Gastroesophageal sphincter (tissue), 4 donors: ENCODE results near the gene ADAMTSL3. TPM values are rescaled to one million over a fixed set of nuclear protein-coding genes. Genes with fewer than 3 reads are reported as not detected.

Experiments used
- ATAC-seq: fragments of 150-250 bp; one replicate; pipeline ENCODE4 v1.9.1; 2016; ENCODE audit warnings: mild to moderate bottlenecking, moderate library complexity
- H3K27ac ChIP-seq, 4 donors: fragments of 200-600 bp; sonication (generic) in 3 of 4; 1 replicate in 3 of 4; 2 replicates in 1 of 4; pipeline ENCODE4 v1.5.1; 2016 to 2019
- H3K27me3 ChIP-seq: fragments of 200-600 bp; sonication (generic); one replicate; pipeline ENCODE4 v1.5.1; 2019
- H3K36me3 ChIP-seq, 2 donors: fragments of 200-600 bp; sonication (generic); one replicate each; pipeline ENCODE4 v1.5.1; 2019; ENCODE audit warnings: control low read depth in 1 of 2
- H3K4me1 ChIP-seq, 3 donors: fragments of 200-600 bp; sonication (generic); 1 replicate in 2 of 3; 2 replicates in 1 of 3; pipeline ENCODE4 v1.5.1; 2016 to 2019; ENCODE audit warnings: control low read depth in 2 of 3
- H3K4me3 ChIP-seq, 2 donors: fragments of 200-600 bp; sonication (generic); one replicate each; pipeline ENCODE4 v1.5.1; 2019; ENCODE audit warnings: mild to moderate bottlenecking in 1 of 2, moderate library complexity in 1 of 2
- H3K9me3 ChIP-seq, 3 donors: fragments of 200-600 bp; sonication (generic); one replicate each; pipeline ENCODE4 v1.5.1; 2017 to 2019; ENCODE audit warnings: control low read depth in 2 of 3
- CTCF ChIP-seq, 4 experiments: fragments of 200-600 bp in 2 of 4; fragments of 450-650 bp in 2 of 4; sonication (generic) in 1 of 4; IDR thresholded peaks; one replicate each; pipeline ENCODE4 v1.5.1; 2017 to 2019; ENCODE audit warnings: antibody characterized with exemption in 4 of 4, mild to moderate bottlenecking in 2 of 4, moderate library complexity in 2 of 4
- EP300 ChIP-seq: sonication (generic); formaldehyde crosslinking; IDR thresholded peaks from one replicate; pipeline ENCODE4 v1.6.1; 2017; ENCODE audit warnings: antibody characterized with exemption, mild to moderate bottlenecking
- POLR2A ChIP-seq, 2 donors: fragments of 450-650 bp; IDR thresholded peaks; one replicate each; pipeline ENCODE4 v1.6.1; 2017; ENCODE audit warnings: antibody characterized with exemption in 2 of 2, mild to moderate bottlenecking in 2 of 2, moderate library complexity in 1 of 2
- POLR2AphosphoS5 ChIP-seq: sonication (generic); formaldehyde crosslinking; IDR thresholded peaks from one replicate; pipeline ENCODE4 v1.6.1; 2017; ENCODE audit warnings: antibody characterized with exemption
- WGBS, 2 donors: methylation state at CpG; one replicate each; pipeline ENCODE4 v1.1.5; 2018; ENCODE audit warnings: low coverage in 1 of 2; 5-methylcytosine and 5-hydroxymethylcytosine counted together
- total RNA-seq, 4 donors: library from RNA; depleted of rRNA; stranded (reverse); fragments of >200 nt; gene quantifications; one replicate each; pipeline ENCODE4 v1.1.0, GENCODE V29; 2016

Gene ADAMTSL3
- total RNA-seq, 4 donors from 2014 or later = 19.4 to 35.9 (median 24.1) TPM

- no peak for ATAC-seq
- 40 to 83% methylated on average over 1 of the region's 1 CpG for WGBS, 2 donors
These were observed 140.3 kb downstream of the ADAMTSL3 start for GRCh38 chr15:83794209-83794608.

DNA sequence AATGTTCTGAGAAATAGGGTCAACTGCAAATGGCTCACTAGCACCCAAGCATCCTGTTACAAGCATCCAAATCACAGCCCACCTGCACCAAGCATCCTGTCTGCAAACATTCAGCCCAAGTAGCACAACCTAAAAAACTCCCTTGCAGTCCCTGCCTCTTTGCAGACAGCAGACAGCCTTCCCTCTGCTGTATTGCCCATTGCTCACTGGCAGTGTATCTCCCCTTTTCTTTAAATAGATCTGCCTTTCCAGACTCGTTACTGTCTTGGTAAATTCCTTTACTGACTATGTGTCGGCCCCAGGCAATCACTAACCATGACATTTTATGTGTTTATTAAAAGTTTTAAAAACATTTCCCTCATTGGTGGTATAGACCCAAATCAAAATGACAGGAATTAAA, 155.4 kb downstream of the ADAMTSL3 start:
- peaks cover 0 to 12% of the 10 kb centered on the region in 2 donors for H3K36me3 ChIP-seq
- no peaks in the 10 kb centered on the region for H3K9me3 ChIP-seq
- H3K4me1 ChIP-seq = no peaks in the 10 kb centered on the region
- no peak for ATAC-seq
- no peaks in the 10 kb centered on the region for H3K27me3 ChIP-seq
- no peak overlapping the region for H3K4me3 ChIP-seq
- TF ChIP-seq POLR2AphosphoS5 = no peak
- TF ChIP-seq EP300 = no peak
- TF ChIP-seq POLR2A (IDR thresholded peaks at IDR 0.05) = no peak
- TF ChIP-seq CTCF (IDR thresholded peaks at IDR 0.05) = no peak
- H3K27ac ChIP-seq = no peak overlapping the region
- 68 to 76% methylated on average over 2 of the region's 2 CpGs for WGBS, 2 donors

More at GRCh38 chr15:83794209-83794608, 140.3 kb downstream of the ADAMTSL3 start:
- peaks cover 0 to 2% (median 0%) of the 10 kb centered on the region in 3 donors for H3K9me3 ChIP-seq
- no peak overlapping the region for H3K27ac ChIP-seq
- no peaks in the 10 kb centered on the region for H3K4me1 ChIP-seq
- H3K4me3 ChIP-seq = no peak overlapping the region
- no peaks in the 10 kb centered on the region for H3K36me3 ChIP-seq
- H3K27me3 ChIP-seq = no peaks in the 10 kb centered on the region
- no peak for TF ChIP-seq POLR2A (IDR thresholded peaks at IDR 0.05)
- no peak for TF ChIP-seq EP300
- no peak for TF ChIP-seq CTCF (IDR thresholded peaks at IDR 0.05)
- TF ChIP-seq POLR2AphosphoS5 = no peak

DNA sequence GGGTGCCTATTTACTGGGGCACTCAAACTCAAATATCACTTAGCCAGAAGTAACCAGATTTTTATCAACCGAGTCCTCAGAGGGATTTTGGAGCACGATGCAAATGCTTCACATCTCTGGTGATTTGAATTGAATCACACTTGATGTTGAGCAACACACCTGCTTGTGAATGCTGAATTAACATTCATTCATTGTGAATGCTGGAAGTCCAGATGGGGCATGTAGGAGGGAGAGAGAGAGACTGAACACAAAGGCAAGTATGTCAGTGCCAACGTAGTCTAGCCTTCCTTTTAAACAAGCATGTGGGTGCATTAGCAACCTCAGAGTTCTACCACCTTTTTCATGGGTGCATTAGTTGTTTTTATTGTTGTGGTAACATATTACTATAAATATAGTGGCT, 156.2 kb downstream of the ADAMTSL3 start:
- WGBS, 2 donors = 95 to 100% methylated on average over 2 to 3 of the region's 3 CpGs
- no peaks in the 10 kb centered on the region for H3K9me3 ChIP-seq
- H3K4me3 ChIP-seq = no peak overlapping the region
- H3K36me3 ChIP-seq = peaks cover 0 to 12% of the 10 kb centered on the region in 2 donors
- TF ChIP-seq POLR2AphosphoS5 (no peak), POLR2A (IDR thresholded peaks at IDR 0.05) (no peak), EP300 (no peak), CTCF (IDR thresholded peaks at IDR 0.05) (no peak)
- peaks cover 0 to 5% (median 0%) of the 10 kb centered on the region in 3 donors for H3K4me1 ChIP-seq
- H3K27me3 ChIP-seq = no peaks in the 10 kb centered on the region
- no peak for ATAC-seq
- H3K27ac ChIP-seq = no peak overlapping the region

GRCh38 chr15:83813682-83814081, 159.8 kb downstream of the ADAMTSL3 start:
- no peaks in the 10 kb centered on the region for H3K36me3 ChIP-seq
- H3K4me3 ChIP-seq = no peak overlapping the region
- ATAC-seq = no peak
- H3K4me1 ChIP-seq = peaks cover 0 to 21% (median 0%) of the 10 kb centered on the region in 3 donors
- no peaks in the 10 kb centered on the region for H3K9me3 ChIP-seq
- no peak overlapping the region for H3K27ac ChIP-seq
- H3K27me3 ChIP-seq = no peaks in the 10 kb centered on the region
- no peak for TF ChIP-seq CTCF (IDR thresholded peaks at IDR 0.05)
- TF ChIP-seq EP300 = no peak
- no peak for TF ChIP-seq POLR2A (IDR thresholded peaks at IDR 0.05)
- TF ChIP-seq POLR2AphosphoS5 = no peak
- WGBS, 2 donors = 29 to 53% methylated on average over 1 of the region's 1 CpG

- TF ChIP-seq EP300 (no peak), POLR2AphosphoS5 (peak; percentile 5)
- Histone ChIP-seq H3K4me1 (peaks cover 0 to 21% (median 0%) of the 10 kb centered on the region in 3 donors), H3K27ac (no peak overlapping the region), H3K27me3 (no peaks in the 10 kb centered on the region), H3K4me3 (no peak overlapping the region), H3K36me3 (peaks cover 0 to 5% of the 10 kb centered on the region in 2 donors), H3K9me3 (no peaks in the 10 kb centered on the region)
- ATAC-seq = no peak
- 35 to 48% methylated on average over 2 of the region's 2 CpGs for WGBS, 2 donors
These were observed 161.6 kb downstream of the ADAMTSL3 start for GRCh38 chr15:83815506-83815905.
